ENCODE results near the gene CRHR2.

Gene CRHR2

DNA sequence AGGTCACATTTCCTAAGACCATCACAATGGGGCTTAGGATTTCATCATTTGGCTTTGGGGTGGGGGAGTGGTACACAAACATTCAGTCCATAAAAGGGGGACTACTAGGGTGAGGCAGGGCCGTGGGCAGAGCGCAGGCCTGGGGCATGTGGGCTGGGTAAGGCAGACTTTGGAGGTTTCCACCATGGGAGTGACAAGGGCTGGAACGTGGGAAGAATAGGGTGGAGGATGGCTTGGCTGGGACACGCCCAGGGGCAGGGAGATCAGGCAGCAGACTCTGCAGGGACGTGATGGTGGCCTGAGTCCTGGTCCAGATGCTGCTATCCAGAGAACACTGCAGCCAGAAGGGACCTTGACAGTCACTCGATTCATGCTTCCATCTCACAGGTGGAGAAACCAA lies 24.7 kb upstream of the CRHR2 start:
- DNase-seq (ENCODE audit: low read depth), result no peak

DNA sequence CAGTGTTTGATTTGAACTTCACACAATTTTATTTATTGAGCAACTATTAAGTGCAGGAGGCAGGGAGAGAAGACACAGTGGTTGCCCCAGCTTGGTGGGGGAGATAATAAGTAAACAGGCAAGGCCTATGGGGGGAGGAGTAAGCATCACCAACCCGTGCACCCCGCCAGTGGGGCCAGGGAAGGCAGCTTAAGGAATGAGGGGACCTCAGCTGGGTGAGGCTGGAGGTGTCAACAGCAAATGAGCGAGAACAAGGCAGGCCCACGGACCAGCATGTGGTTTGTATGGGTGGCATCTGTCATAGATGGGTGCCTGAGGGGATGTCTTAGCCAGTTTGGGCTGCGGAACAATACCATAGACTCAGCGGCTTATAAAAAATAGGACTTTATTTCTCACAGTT lies 24.1 kb upstream of the CRHR2 start:
- no peak for DNase-seq (ENCODE audit: low read depth)

DNA sequence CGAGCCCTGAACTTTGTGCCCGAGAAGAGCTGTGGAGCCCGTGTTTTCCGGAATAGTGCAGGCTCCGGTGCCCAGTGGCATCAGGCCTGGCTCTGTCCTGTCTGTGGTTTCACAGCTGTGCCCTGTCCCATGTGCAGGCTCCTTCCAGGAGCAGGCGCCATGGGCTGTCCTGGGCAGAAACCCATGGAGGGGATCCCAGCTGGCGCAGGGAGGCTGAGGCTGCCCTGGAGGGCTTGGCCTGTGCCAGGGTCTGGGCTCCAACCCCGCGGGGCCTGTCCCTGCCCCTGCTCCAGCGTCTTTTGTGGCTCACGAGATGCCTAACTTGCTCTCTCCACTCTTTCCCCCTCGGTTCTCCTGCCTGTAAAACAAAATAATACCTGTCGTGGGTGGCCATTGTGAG lies 23.3 kb upstream of the CRHR2 start:
- no peak for DNase-seq (ENCODE audit: low read depth)

DNA sequence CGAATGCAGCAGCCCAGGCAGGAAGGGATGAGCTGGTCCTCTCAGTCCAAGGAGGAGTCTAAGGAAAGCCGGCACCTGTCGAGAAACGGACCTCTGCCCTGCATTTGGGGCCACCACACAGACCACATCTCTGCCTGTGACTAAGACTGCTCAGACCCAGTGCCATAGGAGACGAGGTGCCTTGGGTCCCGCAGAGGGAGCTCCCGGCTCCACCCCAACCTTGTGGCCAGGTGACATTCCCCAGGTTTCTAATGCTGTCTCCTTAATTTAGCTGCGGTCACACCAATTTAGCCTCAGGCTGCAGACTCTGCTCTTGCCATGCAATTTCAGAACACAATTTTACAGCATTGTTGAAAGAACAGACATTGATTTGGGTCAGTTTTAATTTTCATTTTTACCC lies 22.8 kb upstream of the CRHR2 start:
- DNase-seq (ENCODE audit: low read depth), result no peak

DNA sequence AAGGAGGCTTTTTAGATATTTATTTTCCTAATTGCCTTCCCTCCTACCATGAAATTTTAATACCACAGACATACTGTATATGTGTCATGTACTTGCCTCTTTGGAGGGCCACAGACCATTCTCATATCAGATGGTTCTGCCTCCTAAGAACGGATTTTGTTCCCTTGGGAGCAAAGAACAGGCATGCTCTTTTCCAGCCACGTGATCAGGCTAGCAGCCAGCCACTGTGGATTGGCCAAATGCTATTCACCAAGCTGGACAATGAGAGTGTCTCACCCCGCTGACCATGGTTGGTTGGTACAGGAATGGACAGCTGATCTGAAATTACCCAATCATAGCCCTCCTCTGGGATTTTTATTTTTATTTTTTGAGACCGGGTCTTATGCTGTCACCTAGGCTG lies 21.5 kb upstream of the CRHR2 start:
- no peak for DNase-seq (ENCODE audit: low read depth)

DNA sequence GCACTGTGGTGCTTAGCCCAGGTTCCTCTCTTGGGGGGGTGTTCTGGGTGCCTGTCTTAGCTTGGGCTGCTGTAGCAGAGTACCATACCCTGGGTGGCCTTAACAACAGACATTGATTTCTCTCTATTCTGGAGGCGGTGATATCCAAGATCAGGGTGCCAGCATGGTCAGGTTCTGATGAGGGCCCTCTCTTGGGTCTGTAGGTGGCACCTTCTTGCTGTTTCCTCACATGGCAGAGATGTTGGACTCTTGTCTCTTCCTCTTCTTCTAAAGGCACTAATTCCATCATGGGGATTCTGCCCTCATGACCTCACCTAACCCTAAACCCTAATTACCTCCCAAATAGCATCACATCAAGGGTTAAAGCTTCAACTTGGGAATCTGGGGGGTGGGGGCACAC lies 19.9 kb upstream of the CRHR2 start:
- no peak for DNase-seq (ENCODE audit: low read depth)

DNA sequence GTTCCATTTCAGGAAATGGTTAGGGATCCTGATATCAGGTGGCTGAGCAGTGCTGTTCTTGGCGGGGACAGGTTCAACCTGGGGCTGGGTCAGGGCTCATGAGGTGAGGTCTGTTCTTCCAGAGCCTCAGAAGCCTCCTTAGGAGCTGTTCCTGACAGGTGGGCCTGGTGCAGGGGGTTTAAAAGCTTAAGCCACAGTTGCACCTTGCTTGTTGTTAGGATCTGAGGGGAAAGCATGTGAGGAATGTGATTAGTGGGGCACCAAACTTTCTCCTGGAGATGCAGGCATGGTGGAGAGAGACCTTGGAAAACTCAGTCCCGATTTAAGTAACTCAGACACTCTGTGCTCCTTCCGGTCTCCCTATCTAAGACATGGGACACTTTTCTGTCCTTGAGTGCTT lies 18.7 kb upstream of the CRHR2 start:
- DNase-seq (ENCODE audit: low read depth), result no peak

DNA sequence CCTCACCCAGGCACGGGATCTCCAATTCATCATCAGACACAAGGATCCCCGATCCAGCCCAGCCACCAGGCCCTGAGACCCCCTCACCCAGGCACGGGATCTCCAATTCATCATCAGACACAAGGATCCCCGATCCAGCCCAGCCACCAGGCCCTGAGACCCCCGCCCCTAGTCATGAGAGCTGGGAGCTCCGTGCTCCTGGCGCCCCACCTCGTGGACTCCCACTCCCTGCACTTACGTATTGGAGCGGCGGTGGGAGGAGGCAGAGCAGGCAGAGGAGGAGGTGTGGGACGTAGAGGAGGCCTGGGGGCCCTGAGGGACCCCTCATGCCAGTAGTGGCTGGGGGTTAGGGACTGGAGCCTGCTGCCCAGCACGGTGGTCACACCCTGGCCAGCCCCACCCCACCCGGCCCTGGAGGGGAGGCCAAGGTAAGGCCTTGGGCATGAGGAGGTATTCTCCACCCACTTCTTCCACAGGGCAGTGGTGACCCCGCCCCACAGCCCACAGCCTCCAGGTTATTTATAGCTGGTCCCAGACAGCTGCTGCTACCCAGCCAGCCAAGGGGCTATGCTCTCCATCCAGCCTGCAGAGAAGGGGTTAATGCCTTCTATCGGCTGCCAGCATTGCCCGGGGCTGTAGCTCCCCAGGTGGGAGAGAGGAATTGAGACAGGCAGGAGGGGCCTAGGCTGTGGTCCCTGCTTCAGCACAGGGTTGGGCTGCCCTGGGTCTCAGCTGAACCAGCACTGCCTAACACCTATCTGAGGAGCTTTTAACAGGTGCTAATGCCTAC lies 17.6 kb upstream of the CRHR2 start:
- no peak for DNase-seq (ENCODE audit: low read depth)

DNA sequence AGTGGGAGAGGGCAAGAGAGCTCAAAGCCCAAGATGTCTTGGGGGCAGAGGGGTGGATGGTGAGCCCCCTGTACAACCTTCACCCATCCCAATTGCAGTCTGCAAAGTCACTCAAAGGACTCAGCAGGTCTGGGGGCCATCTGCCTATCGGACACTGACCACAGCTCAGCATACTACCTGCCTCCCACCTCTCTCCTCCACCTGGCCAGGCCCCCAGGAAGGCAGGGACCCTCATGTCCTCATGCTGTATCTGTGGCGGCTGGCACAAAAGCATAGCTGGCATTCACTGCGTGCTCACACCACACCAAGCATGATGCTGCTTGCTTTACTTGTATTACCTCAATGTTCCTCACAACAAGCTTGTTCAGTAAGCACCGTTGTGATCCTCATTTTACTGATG lies 16.2 kb upstream of the CRHR2 start:
- no peak for DNase-seq (ENCODE audit: low read depth)

DNA sequence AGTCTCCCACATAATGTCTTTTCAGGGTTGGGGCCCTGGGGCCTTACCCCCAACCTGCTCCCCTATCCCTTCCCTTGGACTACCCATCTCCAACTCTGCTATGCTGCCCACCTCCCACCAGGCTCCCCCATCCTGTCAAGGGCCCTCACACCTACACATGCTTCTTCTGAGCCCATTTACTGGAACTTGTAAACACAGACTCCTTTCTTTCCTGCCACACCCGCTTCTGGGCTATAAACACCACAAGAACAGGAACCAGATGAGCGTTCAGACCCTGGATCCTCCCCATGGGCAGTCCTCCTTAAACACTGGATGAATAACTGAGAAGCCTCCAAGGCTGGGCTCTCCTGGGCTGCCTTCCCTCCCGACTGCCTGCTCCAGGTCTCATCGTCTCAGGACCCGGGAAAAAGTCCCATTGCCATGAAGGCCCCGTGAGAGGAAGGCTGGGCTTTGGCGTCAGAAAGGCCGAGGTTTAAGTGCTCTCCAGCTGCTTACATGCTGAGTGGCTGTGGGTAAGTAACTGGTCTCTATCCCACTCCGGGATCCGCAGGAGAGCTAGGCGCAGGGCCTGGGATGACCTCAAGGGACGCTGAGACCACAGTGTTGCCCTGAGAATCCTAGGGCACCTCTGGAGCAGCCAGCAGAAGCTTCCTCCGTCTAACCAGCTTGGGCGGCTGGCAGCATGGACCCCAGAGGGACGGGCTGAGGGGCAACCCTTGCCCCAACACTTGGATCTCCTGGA lies 15.6 kb upstream of the CRHR2 start:
- no peak for DNase-seq (ENCODE audit: low read depth)

DNA sequence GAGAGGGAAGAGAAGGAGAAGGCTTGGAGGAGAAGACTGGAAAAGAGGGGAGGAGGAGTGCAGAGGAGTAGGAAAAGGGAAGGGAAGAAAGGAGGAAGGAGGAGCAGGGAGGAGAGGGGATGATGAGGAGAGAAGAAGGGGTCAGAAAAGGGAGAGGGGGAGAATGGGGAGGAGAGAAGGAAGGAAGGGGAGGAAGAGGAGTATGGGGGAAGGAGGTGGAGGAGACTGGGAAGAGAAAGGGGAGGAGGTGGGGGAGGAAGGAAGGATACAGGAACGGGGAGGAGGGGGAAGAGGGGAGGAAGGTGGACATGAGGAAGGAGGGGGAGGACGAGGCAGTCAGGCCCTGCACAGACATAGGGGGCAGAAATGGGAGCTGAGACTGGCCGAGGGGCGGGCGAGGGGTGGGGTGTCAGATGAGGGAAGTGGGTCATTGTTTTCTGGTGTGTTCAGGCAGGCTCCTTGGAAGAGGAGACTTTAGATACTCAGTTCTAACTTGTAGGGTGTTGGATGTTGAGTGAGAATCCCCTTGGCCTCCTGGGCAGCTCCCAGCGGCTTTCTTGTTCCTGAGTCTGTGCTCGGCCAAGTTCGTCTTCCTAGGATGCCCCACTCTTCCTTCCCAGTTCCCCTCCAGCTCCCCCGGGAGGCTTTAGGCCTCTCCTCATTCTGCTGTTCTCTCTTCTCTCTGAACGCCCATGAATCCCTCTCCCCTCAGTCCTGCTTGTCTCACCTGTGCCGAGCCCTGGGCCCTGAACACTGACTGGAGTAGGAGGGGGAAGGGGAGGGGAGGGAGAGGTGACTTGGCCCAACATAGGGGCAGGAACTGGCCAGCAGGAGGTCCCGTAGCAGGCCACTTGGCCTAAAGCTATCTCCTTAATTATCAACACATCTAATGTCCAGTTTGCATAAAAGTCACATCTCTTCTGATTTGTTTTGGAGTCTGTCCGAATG lies 12.8 kb upstream of the CRHR2 start:
- DNase-seq (ENCODE audit: low read depth), result no peak

DNA sequence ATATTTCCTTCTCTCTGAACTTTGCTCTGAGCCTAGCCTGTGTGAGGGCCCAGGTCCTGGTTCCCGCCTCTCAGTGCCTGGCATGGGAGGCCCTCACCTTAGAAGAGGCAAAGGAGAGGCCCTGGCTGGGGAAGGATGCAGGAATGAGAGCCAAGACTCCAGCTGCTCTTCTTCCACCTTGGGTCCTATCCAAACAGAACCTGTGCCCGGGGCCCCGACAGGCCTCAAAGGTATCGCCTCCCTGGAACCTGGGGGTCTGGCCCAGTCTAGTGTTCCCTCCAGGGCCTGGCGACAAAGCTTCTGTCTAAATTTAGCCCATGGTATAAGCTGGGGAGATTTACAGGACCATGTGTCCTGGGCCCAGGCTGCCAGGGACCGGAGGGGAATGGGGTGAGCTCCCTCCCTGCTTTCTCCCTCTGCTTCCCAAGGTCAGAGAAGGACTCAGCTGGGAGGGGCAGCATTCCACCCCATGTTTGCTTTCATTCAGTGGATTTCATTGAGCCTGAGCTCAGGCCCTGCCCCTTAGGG lies 12.0 kb upstream of the CRHR2 start:
- no peak for DNase-seq (ENCODE audit: low read depth)

DNA sequence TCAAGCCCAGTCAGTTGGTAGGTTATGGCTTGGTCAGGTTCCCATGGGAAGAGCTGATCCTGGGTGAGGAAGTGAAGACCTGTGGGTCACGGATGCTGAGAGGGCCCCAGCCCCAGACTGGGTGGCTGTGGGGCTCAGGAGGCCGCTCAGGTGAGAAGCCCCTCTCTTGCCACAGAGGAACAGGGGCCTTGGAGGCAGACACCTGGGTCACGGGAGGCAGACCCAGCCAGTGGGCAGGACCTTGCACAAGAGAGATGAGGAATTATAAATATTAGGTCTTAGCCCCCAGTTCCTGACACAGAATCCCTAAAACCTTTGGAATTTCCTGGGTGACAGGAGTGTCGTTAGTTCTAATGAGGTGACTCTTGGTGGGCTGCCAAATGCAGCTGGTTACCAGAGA lies 10.6 kb upstream of the CRHR2 start:
- no peak for DNase-seq (ENCODE audit: low read depth)

DNA sequence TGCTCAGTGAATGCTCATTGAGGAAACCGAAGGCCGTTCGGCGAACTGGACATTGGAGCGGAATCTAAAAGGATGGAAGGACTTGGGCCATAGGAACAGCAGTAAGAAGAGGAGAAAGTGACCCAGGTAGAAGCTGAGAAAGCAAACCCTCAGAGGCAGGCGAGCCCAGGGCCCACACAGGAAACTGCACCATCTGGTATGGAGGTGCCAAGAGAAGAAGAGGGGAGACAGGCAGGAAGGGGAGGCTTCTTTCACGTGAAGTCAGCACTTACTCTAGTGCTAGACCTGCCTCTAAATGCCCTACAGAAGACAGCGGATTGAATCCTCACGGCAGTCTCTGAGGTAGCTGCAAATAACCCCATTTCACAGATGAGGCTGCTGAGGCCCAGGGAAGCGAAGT lies 10.2 kb upstream of the CRHR2 start:
- DNase-seq (ENCODE audit: low read depth), result no peak

DNA sequence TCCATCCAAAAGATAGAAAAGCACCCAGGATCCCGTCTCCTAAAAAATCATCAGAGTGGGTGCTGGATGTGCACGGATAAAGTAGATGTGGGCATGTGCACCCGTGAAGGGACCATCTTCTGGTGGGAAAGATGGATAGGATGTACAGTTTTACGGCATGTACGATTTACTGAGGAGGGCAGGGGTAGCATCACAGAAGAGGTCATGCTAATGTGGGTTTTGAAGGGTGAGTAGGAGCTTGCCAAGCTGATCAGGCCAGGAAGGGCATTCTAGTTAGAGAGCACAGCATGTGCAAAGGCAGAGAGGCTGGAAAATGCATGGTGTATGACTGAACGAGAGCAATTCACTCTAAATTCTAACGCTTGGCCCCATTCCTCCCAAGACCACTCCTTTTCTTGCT lies 7.8 kb upstream of the CRHR2 start:
- no peak for DNase-seq (ENCODE audit: low read depth)

DNA sequence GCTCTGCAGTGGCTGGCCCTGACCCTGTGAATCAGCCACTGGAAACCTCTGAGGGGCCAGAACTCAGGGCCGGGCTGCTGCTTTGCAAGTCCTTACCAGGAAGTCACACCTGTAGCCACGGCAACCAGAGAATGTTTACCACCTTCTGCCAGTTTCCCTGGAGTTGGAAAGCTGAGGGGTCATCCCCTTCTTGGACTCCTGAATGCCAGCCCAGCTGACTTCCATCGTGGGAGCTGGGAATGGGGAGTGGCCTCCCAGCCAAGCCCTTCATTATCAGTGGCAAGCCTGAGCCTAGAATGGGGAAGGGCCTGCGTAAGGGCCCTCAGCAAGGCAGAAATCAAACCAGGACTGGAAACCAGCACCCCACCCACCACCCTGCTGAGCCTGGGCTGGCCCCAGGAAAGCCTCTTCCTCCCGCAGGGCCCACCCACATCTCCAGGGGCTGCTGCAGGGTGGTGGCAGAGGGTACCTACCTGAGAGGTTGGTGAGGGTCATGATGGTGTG lies 6.5 kb upstream of the CRHR2 start:
- no peak for DNase-seq (ENCODE audit: low read depth)

DNA sequence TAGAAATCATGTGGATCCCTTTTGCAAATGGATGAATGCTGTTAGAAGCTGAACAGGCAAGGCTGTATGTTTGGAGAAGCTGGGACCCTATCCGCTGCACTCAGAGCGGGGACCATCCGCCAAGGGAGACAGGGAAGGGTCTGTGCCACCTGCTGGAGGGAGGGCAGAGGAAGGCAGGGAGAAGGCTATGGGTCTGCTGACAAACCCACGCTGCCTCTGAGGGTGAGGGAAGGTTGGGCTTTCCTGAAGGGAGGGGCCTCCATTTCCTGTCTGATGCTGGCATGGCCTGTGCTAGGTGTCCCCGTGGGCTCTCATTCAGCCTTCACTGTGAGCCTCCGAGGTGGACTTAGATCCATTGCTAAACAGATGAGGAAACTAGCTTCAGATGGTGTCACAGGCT lies 5.3 kb upstream of the CRHR2 start:
- DNase-seq (ENCODE audit: low read depth), result no peak

DNA sequence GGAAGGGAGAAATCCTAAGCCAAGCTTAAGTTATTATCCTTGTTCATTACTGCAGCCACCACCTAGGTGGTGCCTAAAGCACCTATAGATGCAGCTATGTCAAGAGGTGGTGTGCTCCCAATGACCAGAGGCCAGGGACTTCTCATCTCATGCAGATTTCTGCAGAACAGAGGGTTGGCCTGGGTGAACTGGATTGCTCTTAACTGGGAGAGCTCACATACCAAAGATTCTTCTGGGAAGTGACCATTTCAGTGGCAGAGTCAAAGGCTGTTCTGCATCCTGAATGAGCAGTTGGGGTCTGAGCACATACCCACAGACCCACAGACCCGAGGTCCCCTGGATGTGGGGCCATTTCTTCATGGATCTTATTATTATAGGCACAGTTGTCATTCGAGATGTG lies 2.1 kb upstream of the CRHR2 start:
- DNase-seq (ENCODE audit: low read depth), result no peak

DNA sequence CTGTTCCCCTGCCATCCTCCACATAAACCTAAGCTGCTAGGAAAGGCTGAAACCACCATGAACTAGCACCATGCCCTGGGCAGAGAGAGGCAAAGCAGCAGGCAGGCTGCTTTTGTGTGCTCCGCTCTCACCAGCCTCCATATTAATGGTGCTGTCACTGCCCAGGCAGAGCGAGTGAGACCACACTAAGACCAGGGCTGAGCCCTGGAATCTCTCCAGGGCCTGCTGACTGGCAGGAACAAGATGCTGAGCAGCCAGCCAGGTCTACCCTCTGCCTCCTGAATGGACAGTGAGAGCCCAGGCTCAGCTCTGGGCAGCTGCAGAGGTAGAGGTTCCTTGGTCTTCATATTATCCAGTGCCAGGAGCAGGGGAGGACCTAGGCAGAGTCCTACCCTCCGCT lies 1.6 kb upstream of the CRHR2 start:
- DNase-seq (ENCODE audit: low read depth), result no peak

DNA sequence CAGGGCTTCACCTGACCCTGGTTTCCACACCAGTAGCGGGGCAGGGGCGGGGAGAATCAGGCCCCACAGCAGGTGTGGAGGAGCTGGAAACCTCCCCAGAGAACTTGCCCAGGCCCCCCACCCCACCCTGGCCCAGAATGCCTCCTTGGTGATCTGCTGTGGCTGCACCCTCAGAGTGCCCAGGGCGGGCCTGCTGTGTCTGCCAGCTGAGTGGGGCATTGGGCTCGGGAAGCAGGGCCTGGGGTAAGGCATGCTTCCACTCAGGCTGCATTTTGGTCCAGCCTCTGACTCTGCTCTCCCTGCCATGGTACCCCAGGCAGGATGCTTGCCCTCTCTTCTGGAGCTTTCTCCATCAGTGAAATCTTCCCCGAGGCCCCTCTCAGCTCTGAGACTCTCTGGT lies 1.1 kb upstream of the CRHR2 start:
- DNase-seq (ENCODE audit: low read depth), result no peak

DNA sequence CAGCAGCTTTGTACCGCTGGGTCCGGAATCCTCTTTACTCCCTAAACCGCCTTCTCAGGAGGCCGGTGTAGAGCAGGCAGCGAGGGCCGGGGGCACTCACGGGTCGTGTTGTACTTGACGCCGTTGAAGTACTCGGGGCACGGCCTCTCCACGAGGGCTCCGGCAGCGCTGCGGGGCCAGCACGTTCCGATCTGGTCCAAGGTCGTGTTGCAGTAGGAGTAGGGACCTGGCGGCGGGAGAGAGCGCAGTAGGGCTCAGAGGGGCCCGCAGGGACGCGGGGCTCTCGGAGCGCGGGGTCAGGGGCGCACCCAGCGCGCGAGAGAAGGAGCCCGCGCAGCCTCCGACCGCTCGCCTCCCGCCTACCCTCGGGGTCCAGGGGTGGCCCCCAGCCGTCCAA lies 443 bp downstream of the CRHR2 start:
- no peak for DNase-seq (ENCODE audit: low read depth)

DNA sequence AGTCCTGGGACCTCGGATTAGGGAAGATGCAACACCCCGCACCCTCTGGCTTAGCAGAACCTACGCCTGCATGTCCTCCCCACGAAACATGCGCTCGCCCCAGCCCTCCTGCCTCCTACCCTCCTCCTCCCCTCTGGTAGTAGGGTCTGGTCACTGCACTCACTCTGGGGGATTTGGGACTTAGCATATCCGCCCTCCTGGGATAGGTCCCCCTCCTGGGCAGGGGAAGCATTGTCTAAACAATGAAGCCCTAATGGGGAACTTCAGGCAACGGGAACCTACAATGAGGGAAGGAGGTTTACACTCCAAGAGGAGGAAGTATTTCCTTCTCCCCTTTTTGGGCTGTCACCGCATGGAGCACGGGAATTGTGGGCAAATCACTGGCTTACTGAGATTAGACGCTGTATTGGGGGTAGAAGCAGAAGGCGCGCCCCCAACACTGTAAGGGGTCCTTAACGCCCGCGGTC lies 892 bp downstream of the CRHR2 start:
- no peak for DNase-seq (ENCODE audit: low read depth)

Data from T follicular helper cell (primary cell).